HepG2 (cell line): ENCODE results near the gene SLC4A9. TPM values are rescaled to one million over a fixed set of nuclear protein-coding genes. Genes with fewer than 3 reads are reported as not detected.
A peak's percentile ranks its signal among the peaks of the same experiment; 100 is the strongest.

ENCODE experiments used
- ARNT2 ChIP-seq: sonication (generic); formaldehyde crosslinking; IDR thresholded peaks from 2 replicates; pipeline ENCODE4 v1.8.0; 2022; ENCODE audit warnings: mild to moderate bottlenecking, low read depth, missing genetic modification reagents, moderate library complexity
- ARNTL ChIP-seq: sonication (generic); formaldehyde crosslinking; IDR thresholded peaks from 2 replicates; pipeline ENCODE4 v1.4.0; 2020; ENCODE audit warnings: mild to moderate bottlenecking, missing genetic modification reagents
- ETV5 ChIP-seq: IDR thresholded peaks from 2 replicates; pipeline ENCODE4 v1.6.1; 2018; ENCODE audit warnings: missing biosample characterization, missing genetic modification reagents, inconsistent platforms, borderline replicate concordance
- GTF3A ChIP-seq: sonication (generic); formaldehyde crosslinking; conservative IDR thresholded peaks from 2 replicates; pipeline ENCODE4 v1.4.0; 2020; ENCODE audit warnings: mild to moderate bottlenecking, missing genetic modification reagents
- HOXA3 ChIP-seq: sonication (generic); formaldehyde crosslinking; IDR thresholded peaks from 2 replicates; pipeline ENCODE4 v1.5.0; 2020; ENCODE audit warnings: missing genetic modification reagents
- IRF2 ChIP-seq: IDR thresholded peaks from 2 replicates; pipeline ENCODE4 v1.6.1; 2018; ENCODE audit warnings: missing genetic modification reagents, missing compliant biosample characterization
- KDM1A ChIP-seq: IDR thresholded peaks from 2 replicates; pipeline ENCODE4 v1.6.1; 2016; ENCODE audit warnings: missing compliant biosample characterization
- MAX ChIP-seq: IDR thresholded peaks from 2 replicates; pipeline ENCODE4 v1.6.1; 2012; ENCODE audit warnings: inconsistent platforms
- MBD4 ChIP-seq: IDR thresholded peaks from 2 replicates; pipeline ENCODE4 v1.6.1; 2012; ENCODE audit warnings: low read length, inconsistent platforms, borderline replicate concordance
- NFKB2 ChIP-seq: sonication (generic); formaldehyde crosslinking; IDR thresholded peaks from 2 replicates; pipeline ENCODE4 v1.4.0; 2020; ENCODE audit warnings: missing genetic modification reagents, borderline replicate concordance
- PAXIP1 ChIP-seq: sonication (generic); formaldehyde crosslinking; conservative IDR thresholded peaks from 2 replicates; pipeline ENCODE4 v1.4.0; 2020; ENCODE audit warnings: mild to moderate bottlenecking, missing genetic modification reagents, moderate library complexity
- RFX3 ChIP-seq: IDR thresholded peaks from 2 replicates; pipeline ENCODE4 v1.6.1; 2016; ENCODE audit warnings: missing biosample characterization, missing genetic modification reagents
- SIX4 ChIP-seq: sonication (generic); formaldehyde crosslinking; IDR thresholded peaks from 2 replicates; pipeline ENCODE4 v1.4.0; 2020; ENCODE audit warnings: missing genetic modification reagents
- SP5 ChIP-seq: IDR thresholded peaks from 2 replicates; pipeline ENCODE4 v1.6.1; 2016; ENCODE audit warnings: low read depth, borderline replicate concordance
- TAF1 ChIP-seq: sonication (generic); formaldehyde crosslinking; IDR thresholded peaks from 2 replicates; pipeline ENCODE4 v1.4.0; 2020; ENCODE audit warnings: missing genetic modification reagents
- TFDP2 ChIP-seq: sonication (generic); formaldehyde crosslinking; IDR thresholded peaks from 2 replicates; pipeline ENCODE4 v1.4.0; 2020; ENCODE audit warnings: missing genetic modification reagents
- THRA ChIP-seq: sonication (generic); formaldehyde crosslinking; IDR thresholded peaks from 2 replicates; pipeline ENCODE4 v1.4.0; 2020; ENCODE audit warnings: missing genetic modification reagents, borderline replicate concordance
- XBP1 ChIP-seq: sonication (generic); formaldehyde crosslinking; IDR thresholded peaks from 2 replicates; pipeline ENCODE4 v1.5.0; 2020; ENCODE audit warnings: missing genetic modification reagents
- YY1 ChIP-seq: IDR thresholded peaks from 2 replicates; pipeline ENCODE4 v1.6.1; 2011; ENCODE audit warnings: low read length, low read depth, moderate library complexity, mild to moderate bottlenecking; ENCODE audit not compliant: insufficient read depth, insufficient replicate concordance
- ZNF20 ChIP-seq: sonication (generic); formaldehyde crosslinking; IDR thresholded peaks from 2 replicates; pipeline ENCODE4 v1.4.0; 2020; ENCODE audit warnings: mild to moderate bottlenecking, moderate library complexity, missing genetic modification reagents
- ZNF253 ChIP-seq: sonication (generic); formaldehyde crosslinking; IDR thresholded peaks from 2 replicates; pipeline ENCODE4 v1.8.0; 2022; ENCODE audit warnings: mild to moderate bottlenecking, missing genetic modification reagents, borderline replicate concordance
- ZNF350 ChIP-seq: sonication (generic); formaldehyde crosslinking; IDR thresholded peaks from 2 replicates; pipeline ENCODE4 v1.4.0; 2020; ENCODE audit warnings: mild to moderate bottlenecking, low read depth, missing genetic modification reagents, borderline replicate concordance
- ZNF629 ChIP-seq: sonication (generic); formaldehyde crosslinking; conservative IDR thresholded peaks from 2 replicates; pipeline ENCODE4 v1.5.0; 2020; ENCODE audit warnings: missing genetic modification reagents
- ZNF709 ChIP-seq: sonication (generic); formaldehyde crosslinking; IDR thresholded peaks from 2 replicates; pipeline ENCODE4 v1.5.0; 2020; ENCODE audit warnings: mild to moderate bottlenecking, missing genetic modification reagents
- ZNF724P ChIP-seq: sonication (generic); formaldehyde crosslinking; IDR thresholded peaks from 2 replicates; pipeline ENCODE4 v1.8.0; 2022; ENCODE audit warnings: missing genetic modification reagents, borderline replicate concordance
- polyA plus RNA-seq, 8 experiments: library from polyadenylated mRNA; depleted of rRNA in 3 of 8; stranded (reverse) in 7 of 8; unstranded in 1 of 8; fragments of >200 nt; fragmentation: Illumina TruSeq in 4 of 8; extraction: Trizol in 4 of 8; gene quantifications; 2 replicates each; pipeline versions ENCODE4 v1.2.1 to v1.2.3, GENCODE V29; 2011 to 2016; ENCODE audit warnings: low read depth in 4 of 8, missing spikeins in 1 of 8, mixed read lengths in 1 of 8; ENCODE audit not compliant: insufficient read depth in 1 of 8
- total RNA-seq, 5 experiments: library from RNA; depleted of rRNA; stranded (reverse); fragments of >200 nt; fragmentation: Illumina TruSeq; extraction: Trizol; gene quantifications; 2 replicates each; pipeline ENCODE4 v1.2.3, GENCODE V29; 2016; ENCODE audit warnings: low read depth in 1 of 5

SLC4A9 gene
- total and polyA plus RNA-seq, 2 of the 13 experiments (the other 11 are each of a cell fraction or from before 2014, with no cell fraction given): not detected

GRCh38 chr5:140362875-140363630 lies 3.1 kb downstream of the SLC4A9 start (continued):
- TF ChIP-seq ZNF709: peak; percentile 63; the same call in 1 of the 2 replicates
- TF ChIP-seq GTF3A (CRISPR knock-in tag): peak; percentile 92
- no peak for TF ChIP-seq XBP1
- TF ChIP-seq SIX4: peak; percentile 12; the same call in 1 of the 2 replicates
- TF ChIP-seq MAX: peak; percentile 55; the same call in 1 of the 2 replicates
- TF ChIP-seq PAXIP1 (CRISPR knock-in tag): peak; percentile 46; the same call in 1 of the 2 replicates
- TF ChIP-seq IRF2 (CRISPR knock-in tag): peak; percentile 70; the same call in 1 of the 2 replicates
- no peak for TF ChIP-seq ZNF253 (CRISPR knock-in tag)
- peak; percentile 56; the same call in 1 of the 2 replicates for TF ChIP-seq ZNF350 (CRISPR knock-in tag)
- TF ChIP-seq ZNF20 (CRISPR knock-in tag): no peak
- no peak; the same call in 1 of the 2 replicates for TF ChIP-seq SP5
- TF ChIP-seq HOXA3 (CRISPR knock-in tag): peak; percentile 72; the same call in 1 of the 2 replicates
- TF ChIP-seq ARNT2 (CRISPR knock-in tag): peak; percentile 56; the same call in 1 of the 2 replicates
- peak; percentile 55; the same call in 1 of the 2 replicates for TF ChIP-seq TFDP2 (CRISPR knock-in tag)
- no peak for TF ChIP-seq KDM1A (CRISPR knock-in tag)
- TF ChIP-seq NFKB2 (CRISPR knock-in tag): peak; percentile 58; the same call in 1 of the 2 replicates
- TF ChIP-seq RFX3 (CRISPR knock-in tag): peak; percentile 36; the same call in 1 of the 2 replicates
- TF ChIP-seq YY1: peak; percentile 71
- TF ChIP-seq ZNF724P (CRISPR knock-in tag): no peak
- 0 out of 2 replicates have a peak, but pooled peaks have one; percentile 19 for TF ChIP-seq ETV5
- TF ChIP-seq ZNF629 (CRISPR knock-in tag): no peak
- no peak for TF ChIP-seq ARNTL (CRISPR knock-in tag)
- no peak for TF ChIP-seq TAF1
- no peak for TF ChIP-seq MBD4
- TF ChIP-seq THRA (CRISPR knock-in tag): peak; percentile 97
